ENCODE measurements around the gene PPIL6.

- no peak for TF ChIP-seq CTCF (IDR thresholded peaks at IDR 0.05; ENCODE audit: low read length)
- no peak for TF ChIP-seq EZH2 (optimal IDR thresholded peaks at IDR 0.05; ENCODE audit: low read depth, low read length)
Measured at GRCh38 chr6:109471105-109471810, 30.8 kb upstream of the PPIL6 start.

Measured in MM.1S (cell line).